ENCODE measurements around the gene TCTN1.
"Not testable (repeated sequence)": the region's sequence is repeated elsewhere in the genome, so short reads cannot be mapped to it uniquely, and the experiment has no call there.

TCTN1 gene

DNA sequence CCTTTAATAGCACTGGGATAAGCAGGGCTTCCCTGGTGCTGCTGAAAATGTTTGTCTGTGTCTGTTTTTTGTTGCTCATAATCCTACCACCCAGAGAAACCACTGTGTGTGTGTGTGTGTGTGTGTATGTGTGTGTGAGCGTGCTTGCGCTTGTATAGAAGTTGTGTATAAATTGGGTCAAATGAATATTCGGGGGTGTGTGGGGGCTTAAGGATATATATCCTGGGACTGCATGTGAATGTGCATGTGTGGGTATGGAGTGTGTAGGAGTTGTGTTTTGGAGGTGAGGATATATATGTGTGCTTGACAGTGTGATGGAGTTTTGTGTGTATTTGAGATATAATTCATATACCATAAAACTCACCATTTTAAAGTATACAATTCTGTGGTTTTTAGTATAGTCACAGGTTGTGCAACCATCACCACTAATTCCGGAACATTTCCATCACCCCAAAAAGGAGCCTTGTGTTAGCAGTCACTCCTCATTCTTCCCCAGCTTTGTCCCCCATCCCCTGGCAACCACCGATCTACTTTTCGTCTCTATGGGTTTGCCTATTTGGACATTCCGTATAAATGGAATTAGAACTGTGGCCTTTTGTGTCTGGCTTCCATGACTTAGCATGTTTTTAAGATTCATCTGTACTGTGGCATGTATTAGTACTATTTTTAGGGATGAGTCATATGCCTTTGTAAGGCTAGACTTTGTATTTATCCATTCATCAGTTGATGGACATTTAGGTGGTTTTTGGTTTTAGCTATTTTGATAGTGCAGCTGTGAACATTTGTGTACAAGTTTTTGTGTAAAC lies 25.6 kb downstream of the TCTN1 start:
- no peak for FAIRE-seq

- no peak for FAIRE-seq
Observed at GRCh38 chr12:110640275-110641025, 26.5 kb downstream of the TCTN1 start.

GRCh38 chr12:110641521-110641920 lies 27.6 kb downstream of the TCTN1 start:
- no peak for FAIRE-seq

DNA sequence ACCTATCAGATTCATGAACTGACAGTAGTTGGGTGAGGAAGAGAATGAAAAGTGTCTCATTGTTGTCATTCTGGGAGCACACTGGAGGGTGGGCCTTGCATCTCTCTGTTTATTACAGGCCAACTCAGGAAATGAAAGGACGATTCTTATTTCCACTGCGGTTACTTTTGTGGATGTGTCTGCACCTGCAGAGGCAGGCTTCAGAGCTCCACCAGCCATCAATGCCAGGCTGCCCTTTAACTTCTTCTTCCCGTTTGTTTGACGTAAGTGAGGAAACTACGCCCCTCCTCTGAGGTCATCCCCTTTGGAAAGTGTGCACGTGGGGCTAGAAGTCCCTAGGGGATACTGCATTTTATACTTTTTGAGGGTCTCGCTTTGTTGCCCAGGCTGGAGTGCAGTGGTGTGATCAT lies 33.7 kb downstream of the TCTN1 start:
- FAIRE-seq, result no peak

- FAIRE-seq, result no peak
Observed at GRCh38 chr12:110649341-110649847, 35.5 kb downstream of the TCTN1 start.

GRCh38 chr12:110654238-110654637 lies 40.3 kb downstream of the TCTN1 start:
- FAIRE-seq, result not testable (repeated sequence)

- no peak for FAIRE-seq
Observed at GRCh38 chr12:110656071-110656655, 42.2 kb downstream of the TCTN1 start.

DNA sequence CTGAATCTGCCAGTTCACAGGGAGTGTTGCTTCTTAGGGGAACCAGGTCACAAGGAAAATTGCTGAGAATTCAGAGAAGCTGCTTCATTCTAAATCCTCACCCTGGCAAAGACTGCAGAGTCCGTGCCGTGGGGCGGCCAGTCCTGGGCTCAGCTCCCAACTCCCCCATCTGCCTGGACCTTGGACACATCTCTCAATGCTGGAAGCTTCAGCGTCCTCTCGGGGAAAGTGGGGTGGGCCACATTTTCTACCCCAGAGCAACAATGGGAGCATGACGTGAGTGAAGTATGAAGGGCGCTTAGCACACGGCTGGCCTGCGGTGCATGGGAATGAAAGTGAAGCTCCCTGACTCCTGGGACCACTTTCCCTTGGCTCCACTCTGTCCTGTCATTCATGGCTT lies 43.8 kb downstream of the TCTN1 start:
- FAIRE-seq, result no peak

GRCh38 chr12:110658242-110658641 lies 44.3 kb downstream of the TCTN1 start:
- FAIRE-seq, result no peak

DNA sequence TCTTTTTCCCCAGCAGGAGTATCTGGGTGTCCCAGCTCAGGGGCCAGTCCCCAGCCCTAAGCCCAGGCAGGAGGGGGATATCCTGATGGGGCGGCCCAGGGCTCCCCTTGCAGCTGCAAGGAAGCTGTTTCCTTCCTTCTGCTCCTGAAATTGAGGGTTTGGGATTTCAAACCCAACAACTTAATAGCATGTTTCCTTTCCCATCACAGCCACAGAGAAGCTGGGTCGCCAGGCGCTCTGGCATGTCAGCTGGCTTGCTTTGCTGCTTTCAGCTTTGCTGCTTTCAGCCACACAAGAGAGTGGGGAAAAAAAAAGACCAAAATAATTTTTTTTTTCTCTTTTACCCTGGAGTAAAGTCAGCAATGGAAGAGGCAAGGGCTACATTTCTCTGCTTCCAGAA lies 44.9 kb downstream of the TCTN1 start:
- FAIRE-seq, result no peak

- no peak for FAIRE-seq
Observed at GRCh38 chr12:110661337-110661972, 47.5 kb downstream of the TCTN1 start.

DNA sequence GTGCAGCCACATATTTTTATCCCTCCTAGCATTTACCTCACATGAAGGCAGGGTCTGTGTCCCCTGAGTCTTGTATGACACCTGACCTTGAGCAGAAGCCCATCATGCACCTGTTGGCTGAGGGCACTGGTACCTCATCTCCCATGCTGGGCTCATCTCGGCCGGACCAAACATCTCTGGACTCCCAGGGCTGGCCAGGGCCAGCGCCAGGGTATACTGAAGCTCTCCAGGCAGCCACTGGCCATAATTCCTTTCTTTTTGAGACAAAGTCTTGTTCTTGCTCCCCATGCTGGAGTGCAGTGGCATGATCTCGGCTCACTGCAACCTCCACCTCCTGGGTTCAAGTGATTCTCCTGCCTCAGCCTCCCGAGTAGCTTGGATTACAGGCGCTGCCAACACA lies 53.0 kb downstream of the TCTN1 start:
- no peak for FAIRE-seq

DNA sequence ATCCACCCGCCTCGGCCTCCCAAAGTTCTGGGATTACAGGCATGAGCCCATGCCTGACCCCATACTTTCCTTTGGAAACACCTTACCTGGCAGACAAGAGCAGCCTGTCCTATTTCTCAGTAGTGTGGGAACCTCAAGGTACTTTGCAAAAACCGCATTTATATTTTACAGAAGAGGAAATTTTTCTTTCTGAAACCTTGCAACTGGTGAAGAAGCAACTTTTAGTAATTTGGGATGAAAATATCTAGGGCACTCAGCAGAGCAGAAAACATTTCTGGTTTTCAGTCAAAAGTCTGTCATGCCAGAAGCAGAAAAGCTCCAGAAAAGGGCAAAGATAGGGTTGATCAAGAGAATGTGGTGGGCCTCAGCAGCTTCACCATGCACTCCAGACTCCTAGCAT lies 53.7 kb downstream of the TCTN1 start:
- FAIRE-seq, result no peak

DNA sequence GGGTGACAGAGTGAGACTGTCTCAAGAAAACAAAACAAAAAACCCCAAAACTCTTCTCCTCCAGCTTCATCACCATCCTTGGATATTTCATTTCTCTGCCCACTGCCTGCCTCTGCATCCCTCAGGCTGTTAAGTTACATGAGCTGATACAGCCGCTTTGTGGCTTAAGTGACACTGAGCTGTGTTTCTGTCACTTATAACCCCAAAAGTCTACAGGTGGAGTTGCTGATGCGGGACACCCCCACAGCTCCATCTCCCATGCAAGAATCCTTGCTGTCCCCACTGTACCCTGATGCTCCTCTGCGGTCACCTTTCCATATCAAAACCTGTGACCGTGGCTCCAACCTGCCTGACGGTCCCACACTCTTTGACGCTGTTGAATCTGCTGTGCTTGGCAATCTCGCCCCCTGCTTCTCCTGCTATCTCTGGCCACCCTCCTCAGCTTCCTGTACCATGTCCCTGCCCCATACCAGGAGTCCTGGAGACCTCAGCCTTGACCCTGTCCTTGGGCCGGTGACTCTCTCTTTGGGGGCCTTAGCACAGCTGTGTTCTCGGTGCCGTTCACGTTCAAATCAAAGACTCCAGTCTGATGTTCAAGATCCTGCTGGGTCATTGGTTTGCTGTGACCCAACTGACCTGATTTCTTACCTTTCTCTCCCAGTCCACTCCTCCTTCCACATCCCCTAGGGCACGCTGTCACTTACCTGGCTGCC lies 54.7 kb downstream of the TCTN1 start:
- FAIRE-seq, result no peak

DNA sequence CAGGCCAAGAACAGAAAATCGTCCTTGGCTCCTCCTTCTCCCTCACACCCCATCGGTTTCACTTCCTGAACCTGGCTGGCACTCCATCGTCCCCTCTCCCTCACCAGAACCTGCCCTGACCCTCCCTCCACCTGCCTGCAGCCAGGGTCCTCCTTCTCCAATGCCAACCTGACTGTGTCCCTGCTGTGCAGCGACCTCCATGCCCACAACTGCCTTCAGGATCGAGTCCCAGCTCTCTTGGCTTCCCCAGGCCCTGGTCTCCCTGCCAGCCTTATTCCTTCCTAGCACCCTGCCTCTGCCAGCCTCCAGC lies 55.2 kb downstream of the TCTN1 start:
- no peak for FAIRE-seq

GRCh38 chr12:110670161-110670701 lies 56.3 kb downstream of the TCTN1 start:
- FAIRE-seq, result no peak

- FAIRE-seq, result no peak
Observed at GRCh38 chr12:110676171-110676570, 62.2 kb downstream of the TCTN1 start.

GRCh38 chr12:110677206-110677911 lies 63.4 kb downstream of the TCTN1 start:
- FAIRE-seq, result no peak

DNA sequence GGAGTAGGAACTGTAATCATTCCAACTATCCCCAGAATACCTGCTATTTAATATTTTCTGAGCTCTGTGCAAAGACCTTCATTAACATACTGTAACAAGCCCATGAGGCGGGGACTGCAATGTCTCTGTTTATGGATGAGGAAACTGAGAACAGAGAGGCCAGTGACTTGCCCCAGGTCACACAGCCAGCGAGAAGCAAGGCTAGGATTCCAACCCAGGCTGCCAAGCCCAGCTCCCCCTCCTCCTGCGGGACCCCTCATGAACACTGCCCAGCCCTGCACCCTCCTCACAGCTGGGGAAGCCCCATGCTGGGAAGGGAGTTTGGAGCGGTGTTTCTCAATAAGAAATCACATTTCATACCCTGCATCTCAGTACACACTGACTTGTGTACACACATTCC lies 64.1 kb downstream of the TCTN1 start:
- FAIRE-seq, result no peak

- FAIRE-seq, result no peak
Observed at GRCh38 chr12:110679201-110679600, 65.3 kb downstream of the TCTN1 start.

GRCh38 chr12:110680032-110680431 lies 66.1 kb downstream of the TCTN1 start:
- no peak for FAIRE-seq

DNA sequence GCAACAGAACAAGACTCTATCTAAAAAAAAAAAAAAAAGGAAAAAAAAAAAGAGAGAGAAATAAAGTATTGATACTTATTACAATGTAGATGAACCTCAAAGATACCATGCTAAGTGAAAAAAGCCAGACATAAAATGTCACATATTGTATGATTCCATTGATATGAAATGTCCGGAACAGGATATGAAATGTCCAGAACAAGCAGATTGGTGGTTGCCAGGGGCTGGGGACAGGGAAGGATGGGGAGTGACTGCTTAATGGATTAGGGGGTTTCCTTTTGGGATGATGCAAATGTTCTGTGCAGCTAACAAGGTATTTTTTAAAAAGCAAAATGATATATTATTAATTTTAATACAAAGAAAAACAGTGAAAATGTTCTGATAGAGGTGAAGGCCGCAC lies 70.0 kb downstream of the TCTN1 start:
- FAIRE-seq, result no peak
